HUES6 (cell line): ENCODE measurements around the gene AADACL4.
"Not testable (repeated sequence)": the region's sequence is repeated elsewhere in the genome, so short reads cannot be mapped to it uniquely, and the experiment has no call there.

Experiments used
- H3K27ac ChIP-seq: 2 replicates; pipeline ENCODE4 v1.7.0; 2013; ENCODE audit warnings: low read depth, mild to moderate bottlenecking, low read length, inconsistent platforms
- H3K27me3 ChIP-seq: 2 replicates; pipeline ENCODE4 v1.6.1; 2013; ENCODE audit warnings: low read length; ENCODE audit not compliant: control insufficient read depth, insufficient read depth
- H3K36me3 ChIP-seq: 2 replicates; pipeline ENCODE4 v1.6.1; 2013; ENCODE audit warnings: low read length; ENCODE audit not compliant: control insufficient read depth, insufficient read depth
- H3K4me1 ChIP-seq: 2 replicates; pipeline ENCODE4 v1.6.1; 2013; ENCODE audit warnings: low read length; ENCODE audit not compliant: control insufficient read depth, insufficient read depth
- H3K4me3 ChIP-seq: 2 replicates; pipeline ENCODE4 v1.5.1; 2013; ENCODE audit warnings: low read depth, low read length
- H3K9ac ChIP-seq: one replicate; pipeline ENCODE4 v1.6.1; 2013; ENCODE audit warnings: mild to moderate bottlenecking, low read length
- H3K9me3 ChIP-seq: 2 replicates; pipeline ENCODE4 v1.6.1; 2013; ENCODE audit warnings: low read depth, low read length; ENCODE audit not compliant: control insufficient read depth, insufficient read depth

AADACL4 gene

GRCh38 chr1:12696658-12697057 is 52.8 kb downstream of the AADACL4 start:
- H3K9me3 ChIP-seq = peaks cover 25% of the 10 kb centered on the region; the same call in 1 of the 2 replicates
- no peaks in the 10 kb centered on the region for H3K27me3 ChIP-seq
- no peak overlapping the region for H3K9ac ChIP-seq
- peaks cover 7% of the 10 kb centered on the region; the same call in 1 of the 2 replicates for H3K36me3 ChIP-seq
- H3K4me1 ChIP-seq = no peaks in the 10 kb centered on the region
- H3K27ac ChIP-seq = no peak overlapping the region
- H3K4me3 ChIP-seq = no peak overlapping the region

- H3K9me3 ChIP-seq = peaks cover 30% of the 10 kb centered on the region; the same call in 1 of the 2 replicates
- no peaks in the 10 kb centered on the region for H3K4me1 ChIP-seq
- no peaks in the 10 kb centered on the region for H3K27me3 ChIP-seq
- H3K4me3 ChIP-seq = no peak overlapping the region
- no peak overlapping the region for H3K9ac ChIP-seq
- no peak overlapping the region for H3K27ac ChIP-seq
- peaks cover 7% of the 10 kb centered on the region; the same call in 1 of the 2 replicates for H3K36me3 ChIP-seq
Observed at GRCh38 chr1:12697397-12697796, 53.5 kb downstream of the AADACL4 start.

- Histone ChIP-seq H3K27me3 (no peaks in the 10 kb centered on the region), H3K27ac (no peak overlapping the region), H3K9ac (no peak overlapping the region), H3K4me3 (no peak overlapping the region), H3K4me1 (no peaks in the 10 kb centered on the region), H3K9me3 (peaks cover 48% of the 10 kb centered on the region), H3K36me3 (peaks cover 43% of the 10 kb centered on the region)
Observed at GRCh38 chr1:12703821-12704451, 60.1 kb downstream of the AADACL4 start.

DNA sequence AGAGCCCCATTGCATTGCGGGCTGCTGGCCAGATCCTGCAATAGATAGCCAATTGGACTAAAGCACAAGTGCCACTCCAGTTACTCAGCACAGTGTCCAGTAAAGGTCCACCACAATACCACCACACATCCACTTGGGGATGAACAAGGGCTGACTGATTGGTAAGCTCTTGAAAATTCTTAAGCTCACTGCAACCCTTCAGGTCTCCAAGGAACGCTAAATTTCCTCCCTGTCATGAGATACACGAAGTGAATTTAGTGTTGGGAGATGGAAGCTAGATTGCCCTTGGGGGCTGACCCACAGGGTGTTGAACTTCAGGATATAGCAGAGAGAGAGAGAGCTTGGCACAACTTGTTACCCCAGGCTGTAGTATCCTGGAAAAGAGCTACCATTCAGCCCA is 62.2 kb downstream of the AADACL4 start:
- no peak overlapping the region for H3K9ac ChIP-seq
- H3K27me3 ChIP-seq = no peaks in the 10 kb centered on the region
- peaks cover 37% of the 10 kb centered on the region for H3K9me3 ChIP-seq

GRCh38 chr1:12708396-12709090 is 64.7 kb downstream of the AADACL4 start:
- no peak overlapping the region for H3K4me3 ChIP-seq
- H3K27me3 ChIP-seq = no peaks in the 10 kb centered on the region
- no peak overlapping the region for H3K9ac ChIP-seq
- H3K4me1 ChIP-seq = peaks cover 24% of the 10 kb centered on the region
- peaks cover 17% of the 10 kb centered on the region for H3K9me3 ChIP-seq
- no peak overlapping the region for H3K27ac ChIP-seq
- H3K36me3 ChIP-seq = peaks cover 27% of the 10 kb centered on the region

More for the DNA sequence above, 62.2 kb downstream of the AADACL4 start:
- Histone ChIP-seq H3K4me1 (no peaks in the 10 kb centered on the region), H3K36me3 (peaks cover 38% of the 10 kb centered on the region), H3K27ac (no peak overlapping the region), H3K4me3 (no peak overlapping the region)

DNA sequence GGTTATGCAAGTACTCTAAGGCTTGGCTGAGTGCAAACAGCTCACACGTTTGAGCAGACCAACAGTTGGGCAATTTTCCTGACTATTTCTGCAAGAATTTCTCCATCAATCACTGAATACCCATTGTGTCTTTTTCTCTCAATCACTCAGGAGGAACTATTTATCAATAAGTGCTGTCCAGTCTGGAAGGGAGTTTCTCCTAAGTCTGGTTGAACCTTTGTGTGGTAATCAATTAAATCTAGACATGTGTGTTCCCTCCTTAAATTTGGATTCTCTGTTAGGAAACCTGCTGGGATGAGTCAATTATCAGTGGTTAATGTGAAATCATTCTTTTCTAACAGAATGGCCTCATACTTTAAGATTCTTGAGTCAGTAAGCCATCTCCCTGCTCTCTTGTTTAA is 65.2 kb downstream of the AADACL4 start:
- Histone ChIP-seq H3K9me3 (peaks cover 11% of the 10 kb centered on the region), H3K36me3 (peaks cover 21% of the 10 kb centered on the region; the same call in 1 of the 2 replicates), H3K4me3 (no peak overlapping the region), H3K9ac (no peak overlapping the region), H3K4me1 (peaks cover 27% of the 10 kb centered on the region), H3K27me3 (no peaks in the 10 kb centered on the region), H3K27ac (no peak overlapping the region)

DNA sequence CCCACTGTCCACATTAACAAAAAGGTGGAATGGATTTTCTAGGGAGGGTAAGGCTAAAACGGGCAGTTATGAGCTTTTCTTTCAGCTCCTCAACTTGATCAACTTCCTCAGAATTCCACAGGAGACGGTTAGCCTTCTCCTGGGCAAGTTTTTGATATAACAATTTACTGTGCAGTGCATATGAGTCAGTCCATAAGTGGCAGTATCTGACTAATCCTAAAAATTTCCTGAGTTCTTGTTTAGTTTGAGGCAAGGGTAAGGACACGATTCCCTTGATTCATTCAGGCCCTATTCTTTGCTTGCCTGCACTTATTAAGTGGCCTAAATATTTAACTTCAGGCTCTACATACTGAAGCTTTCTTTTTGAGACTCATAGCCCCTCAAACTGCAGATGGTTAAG is 65.8 kb downstream of the AADACL4 start:
- H3K4me1 ChIP-seq = peaks cover 33% of the 10 kb centered on the region
- peaks cover 20% of the 10 kb centered on the region; the same call in 1 of the 2 replicates for H3K36me3 ChIP-seq
- no peaks in the 10 kb centered on the region for H3K27me3 ChIP-seq
- no peak overlapping the region for H3K4me3 ChIP-seq
- H3K9ac ChIP-seq = no peak overlapping the region
- no peak overlapping the region for H3K27ac ChIP-seq
- peaks cover 7% of the 10 kb centered on the region for H3K9me3 ChIP-seq

- H3K27me3 ChIP-seq = no peaks in the 10 kb centered on the region
- H3K9ac ChIP-seq = no peak overlapping the region
- H3K27ac ChIP-seq = peak overlapping the region; percentile 96; the same call in 1 of the 2 replicates
- H3K36me3 ChIP-seq = peaks cover 9% of the 10 kb centered on the region; the same call in 1 of the 2 replicates
- H3K9me3 ChIP-seq = 0 out of 2 replicates have a peak, but pooled peaks cover under 1% of the 10 kb centered on the region
- H3K4me3 ChIP-seq = no peak overlapping the region
- H3K4me1 ChIP-seq = peaks cover 49% of the 10 kb centered on the region
Observed at GRCh38 chr1:12711536-12711935, 67.7 kb downstream of the AADACL4 start.

- Histone ChIP-seq H3K4me3 (no peak overlapping the region), H3K4me1 (peaks cover 55% of the 10 kb centered on the region), H3K27ac (peak overlapping the region; percentile 96; the same call in 1 of the 2 replicates), H3K9me3 (no peaks in the 10 kb centered on the region), H3K9ac (peak overlapping the region; percentile 77), H3K36me3 (peaks cover 4% of the 10 kb centered on the region; the same call in 1 of the 2 replicates), H3K27me3 (no peaks in the 10 kb centered on the region)
Observed at GRCh38 chr1:12712076-12712475, 68.2 kb downstream of the AADACL4 start.

DNA sequence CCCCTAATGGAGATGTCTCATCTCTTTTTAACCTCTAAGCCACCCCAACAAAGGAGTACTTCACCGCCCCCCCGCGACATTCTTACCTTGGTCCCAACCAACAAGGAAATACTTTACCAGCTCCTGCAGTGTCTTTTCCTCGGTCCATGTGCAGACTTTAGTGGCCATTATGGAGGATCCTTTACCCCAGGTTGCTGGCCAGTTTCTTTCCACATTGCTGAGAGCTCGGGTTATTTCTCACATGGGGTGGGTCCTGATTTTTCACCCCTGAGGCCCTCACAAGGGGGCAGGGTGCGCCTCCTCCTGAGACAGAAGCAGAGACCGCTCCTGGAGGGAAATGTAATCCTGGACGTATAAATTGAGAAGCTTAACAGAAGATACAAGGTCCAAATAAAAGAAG is 69.0 kb downstream of the AADACL4 start:
- no peaks in the 10 kb centered on the region for H3K27me3 ChIP-seq
- H3K27ac ChIP-seq = peak overlapping the region; percentile 96
- H3K9ac ChIP-seq = peak overlapping the region; percentile 77
- H3K36me3 ChIP-seq = no peaks in the 10 kb centered on the region
- peaks cover 63% of the 10 kb centered on the region for H3K4me1 ChIP-seq
- H3K9me3 ChIP-seq = no peaks in the 10 kb centered on the region
- H3K4me3 ChIP-seq = no peak overlapping the region; the same call in 1 of the 2 replicates

DNA sequence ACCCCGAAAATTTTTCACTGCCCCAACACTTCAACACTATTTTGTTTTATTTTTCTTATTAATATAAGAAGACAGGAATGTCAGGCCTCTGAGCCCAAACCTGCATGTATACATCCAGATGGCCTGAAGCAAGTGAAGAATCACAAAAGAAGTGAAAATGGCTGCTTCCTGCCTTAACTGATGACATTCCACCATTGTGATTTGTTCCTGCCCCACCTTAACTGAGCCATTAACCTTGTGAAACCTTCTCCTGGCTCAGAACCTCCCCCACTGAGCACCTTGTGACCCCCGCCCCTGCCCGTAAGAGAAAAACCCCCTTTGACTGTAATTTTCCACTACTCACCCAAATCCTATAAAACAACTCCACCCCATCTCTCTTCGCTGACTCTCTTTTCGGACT is 69.8 kb downstream of the AADACL4 start:
- H3K9me3 ChIP-seq, H3K27me3 ChIP-seq, H3K4me3 ChIP-seq, H3K36me3 ChIP-seq: not testable (repeated sequence)
- Histone ChIP-seq H3K4me1 (peaks cover 64% of the 10 kb centered on the region), H3K27ac (peak overlapping the region; percentile 96), H3K9ac (peak overlapping the region; percentile 77)
